H1 (cell line): ENCODE measurements around the gene ABCC4. TPM values are rescaled to one million over a fixed set of nuclear protein-coding genes. Genes with fewer than 3 reads are reported as not detected.
A peak's percentile ranks its signal among the peaks of the same experiment; 100 is the strongest.

Experiments
- CEBPB ChIP-seq: IDR thresholded peaks from 2 replicates; pipeline ENCODE4 v1.6.1; 2012; ENCODE audit warnings: low read depth, low read length
- CREB1 ChIP-seq: IDR thresholded peaks from 2 replicates; pipeline ENCODE4 v1.6.1; 2012; ENCODE audit warnings: inconsistent platforms
- CTBP2 ChIP-seq: IDR thresholded peaks from 2 replicates; pipeline ENCODE4 v1.7.0; 2011; ENCODE audit warnings: borderline replicate concordance, mild to moderate bottlenecking, moderate library complexity, mixed read lengths, low read length; ENCODE audit not compliant: insufficient read depth, insufficient read length
- EP300 ChIP-seq, 2 experiments: IDR thresholded peaks; 1 replicate in 1 of 2; 2 replicates in 1 of 2; pipeline ENCODE4 v1.6.1; 2011 to 2012; ENCODE audit warnings: low read depth in 2 of 2, low read length in 2 of 2, mild to moderate bottlenecking in 2 of 2, borderline replicate concordance in 1 of 2, inconsistent platforms in 1 of 2, moderate library complexity in 1 of 2
- JUN ChIP-seq: IDR thresholded peaks from 2 replicates; pipeline ENCODE4 v1.6.1; 2011; ENCODE audit warnings: low read depth, mild to moderate bottlenecking, improper control_type of control experiment, low read length
- SRF ChIP-seq: IDR thresholded peaks from 2 replicates; pipeline ENCODE4 v1.6.1; 2011; ENCODE audit warnings: mild to moderate bottlenecking, low read depth, low read length, moderate library complexity
- TAF1 ChIP-seq: IDR thresholded peaks from 2 replicates; pipeline ENCODE4 v1.6.1; 2011; ENCODE audit warnings: mild to moderate bottlenecking, low read depth, low read length
- ZNF274 ChIP-seq: IDR thresholded peaks from 2 replicates; pipeline ENCODE4 v1.7.0; 2012; ENCODE audit warnings: low read length, borderline replicate concordance; ENCODE audit errors: extremely low read depth
- polyA plus RNA-seq, 7 experiments: library from polyadenylated mRNA; depleted of rRNA in 3 of 7; stranded (reverse) in 5 of 7; unstranded in 2 of 7; fragments of >200 nt in 5 of 7; fragments of 200-250 nt in 2 of 7; gene quantifications; 1 replicate in 5 of 7; 2 replicates in 1 of 7; 4 replicates in 1 of 7; pipeline versions ENCODE4 v1.2.1 to v1.2.3, GENCODE V29; 2011 to 2013; ENCODE audit warnings: missing spikeins in 2 of 7, mixed read lengths in 2 of 7
- total RNA-seq: library from RNA; stranded (reverse); fragmentation: NEBNext Ultra II Directional; extraction: Animal tissue kit (Norgen Biotek cat#: 25700); gene quantifications from 2 replicates; pipeline ENCODE4 v1.2.1, GENCODE V29; 2021
- TF ChIP-seq, protein P1 (sequence below): IDR thresholded peaks from 2 replicates; pipeline ENCODE4 v1.6.1; 2012; ENCODE audit warnings: inconsistent platforms
- TF ChIP-seq, protein P2 (sequence below): fragments of 300-600 bp; sonication (generic); IDR thresholded peaks from 2 replicates; pipeline ENCODE4 v1.7.1; 2012; ENCODE audit warnings: low read length, moderate library complexity, mild to moderate bottlenecking, inconsistent platforms; ENCODE audit not compliant: insufficient replicate concordance

The ABCC4 gene
- total and polyA plus RNA-seq, 2 of the 8 experiments (the other 6 are each of a cell fraction or from before 2014, with no cell fraction given): 4.0 to 14.1 TPM

DNA sequence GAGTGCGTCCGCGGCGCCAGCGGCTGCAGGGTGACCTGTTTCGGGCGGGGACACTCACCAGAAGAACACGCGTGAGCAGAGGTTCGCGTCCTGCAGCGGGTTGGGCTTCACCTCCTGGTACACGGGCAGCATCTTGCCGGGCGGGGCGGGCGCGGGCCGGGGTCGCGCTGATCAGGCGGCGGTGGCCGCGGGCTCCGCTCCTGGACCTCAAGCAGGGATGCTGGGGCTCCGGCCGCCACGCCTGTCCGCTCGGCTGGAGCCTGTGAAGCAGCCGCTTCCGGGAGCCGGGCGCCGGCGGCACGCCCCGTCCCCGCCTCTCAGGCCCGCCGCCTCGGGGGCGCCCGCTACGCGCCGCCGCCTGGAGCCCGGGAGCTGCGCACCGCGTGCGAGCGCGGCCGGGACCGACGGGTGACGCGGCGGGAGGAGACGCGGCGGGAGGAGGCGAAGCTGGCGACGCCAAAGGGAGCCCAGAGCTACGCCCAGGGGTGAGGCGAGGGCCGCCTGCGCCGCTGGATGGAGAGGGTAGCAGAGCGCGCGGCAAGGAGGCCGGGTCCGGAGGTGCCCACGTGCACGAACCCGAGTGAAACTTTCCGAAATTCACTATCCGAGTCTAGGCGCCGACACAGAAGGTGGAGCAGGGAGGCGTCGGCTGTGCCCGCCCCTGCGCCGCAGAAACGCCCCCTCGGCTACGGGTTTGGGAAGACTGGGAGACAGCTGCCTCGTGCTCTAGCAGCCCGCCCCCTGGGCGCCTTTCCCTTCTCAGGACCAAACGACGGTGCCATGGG is at the start of gene ABCC4 (continued):
- TF ChIP-seq, protein P1, sequence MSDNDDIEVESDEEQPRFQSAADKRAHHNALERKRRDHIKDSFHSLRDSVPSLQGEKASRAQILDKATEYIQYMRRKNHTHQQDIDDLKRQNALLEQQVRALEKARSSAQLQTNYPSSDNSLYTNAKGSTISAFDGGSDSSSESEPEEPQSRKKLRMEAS: peak; percentile 89
- TF ChIP-seq SRF (no peak), ZNF274 (no peak), CREB1 (peak; percentile 66; the same call in 1 of the 2 replicates), CEBPB (no peak), CTBP2 (no peak), TAF1 (no peak), JUN (no peak), EP300 (IDR thresholded peaks at IDR 0.05; ENCODE audit: borderline replicate concordance in 1 of 2, low read depth in 2 of 2, low read length in 2 of 2) (no peak)
- TF ChIP-seq, protein P2, sequence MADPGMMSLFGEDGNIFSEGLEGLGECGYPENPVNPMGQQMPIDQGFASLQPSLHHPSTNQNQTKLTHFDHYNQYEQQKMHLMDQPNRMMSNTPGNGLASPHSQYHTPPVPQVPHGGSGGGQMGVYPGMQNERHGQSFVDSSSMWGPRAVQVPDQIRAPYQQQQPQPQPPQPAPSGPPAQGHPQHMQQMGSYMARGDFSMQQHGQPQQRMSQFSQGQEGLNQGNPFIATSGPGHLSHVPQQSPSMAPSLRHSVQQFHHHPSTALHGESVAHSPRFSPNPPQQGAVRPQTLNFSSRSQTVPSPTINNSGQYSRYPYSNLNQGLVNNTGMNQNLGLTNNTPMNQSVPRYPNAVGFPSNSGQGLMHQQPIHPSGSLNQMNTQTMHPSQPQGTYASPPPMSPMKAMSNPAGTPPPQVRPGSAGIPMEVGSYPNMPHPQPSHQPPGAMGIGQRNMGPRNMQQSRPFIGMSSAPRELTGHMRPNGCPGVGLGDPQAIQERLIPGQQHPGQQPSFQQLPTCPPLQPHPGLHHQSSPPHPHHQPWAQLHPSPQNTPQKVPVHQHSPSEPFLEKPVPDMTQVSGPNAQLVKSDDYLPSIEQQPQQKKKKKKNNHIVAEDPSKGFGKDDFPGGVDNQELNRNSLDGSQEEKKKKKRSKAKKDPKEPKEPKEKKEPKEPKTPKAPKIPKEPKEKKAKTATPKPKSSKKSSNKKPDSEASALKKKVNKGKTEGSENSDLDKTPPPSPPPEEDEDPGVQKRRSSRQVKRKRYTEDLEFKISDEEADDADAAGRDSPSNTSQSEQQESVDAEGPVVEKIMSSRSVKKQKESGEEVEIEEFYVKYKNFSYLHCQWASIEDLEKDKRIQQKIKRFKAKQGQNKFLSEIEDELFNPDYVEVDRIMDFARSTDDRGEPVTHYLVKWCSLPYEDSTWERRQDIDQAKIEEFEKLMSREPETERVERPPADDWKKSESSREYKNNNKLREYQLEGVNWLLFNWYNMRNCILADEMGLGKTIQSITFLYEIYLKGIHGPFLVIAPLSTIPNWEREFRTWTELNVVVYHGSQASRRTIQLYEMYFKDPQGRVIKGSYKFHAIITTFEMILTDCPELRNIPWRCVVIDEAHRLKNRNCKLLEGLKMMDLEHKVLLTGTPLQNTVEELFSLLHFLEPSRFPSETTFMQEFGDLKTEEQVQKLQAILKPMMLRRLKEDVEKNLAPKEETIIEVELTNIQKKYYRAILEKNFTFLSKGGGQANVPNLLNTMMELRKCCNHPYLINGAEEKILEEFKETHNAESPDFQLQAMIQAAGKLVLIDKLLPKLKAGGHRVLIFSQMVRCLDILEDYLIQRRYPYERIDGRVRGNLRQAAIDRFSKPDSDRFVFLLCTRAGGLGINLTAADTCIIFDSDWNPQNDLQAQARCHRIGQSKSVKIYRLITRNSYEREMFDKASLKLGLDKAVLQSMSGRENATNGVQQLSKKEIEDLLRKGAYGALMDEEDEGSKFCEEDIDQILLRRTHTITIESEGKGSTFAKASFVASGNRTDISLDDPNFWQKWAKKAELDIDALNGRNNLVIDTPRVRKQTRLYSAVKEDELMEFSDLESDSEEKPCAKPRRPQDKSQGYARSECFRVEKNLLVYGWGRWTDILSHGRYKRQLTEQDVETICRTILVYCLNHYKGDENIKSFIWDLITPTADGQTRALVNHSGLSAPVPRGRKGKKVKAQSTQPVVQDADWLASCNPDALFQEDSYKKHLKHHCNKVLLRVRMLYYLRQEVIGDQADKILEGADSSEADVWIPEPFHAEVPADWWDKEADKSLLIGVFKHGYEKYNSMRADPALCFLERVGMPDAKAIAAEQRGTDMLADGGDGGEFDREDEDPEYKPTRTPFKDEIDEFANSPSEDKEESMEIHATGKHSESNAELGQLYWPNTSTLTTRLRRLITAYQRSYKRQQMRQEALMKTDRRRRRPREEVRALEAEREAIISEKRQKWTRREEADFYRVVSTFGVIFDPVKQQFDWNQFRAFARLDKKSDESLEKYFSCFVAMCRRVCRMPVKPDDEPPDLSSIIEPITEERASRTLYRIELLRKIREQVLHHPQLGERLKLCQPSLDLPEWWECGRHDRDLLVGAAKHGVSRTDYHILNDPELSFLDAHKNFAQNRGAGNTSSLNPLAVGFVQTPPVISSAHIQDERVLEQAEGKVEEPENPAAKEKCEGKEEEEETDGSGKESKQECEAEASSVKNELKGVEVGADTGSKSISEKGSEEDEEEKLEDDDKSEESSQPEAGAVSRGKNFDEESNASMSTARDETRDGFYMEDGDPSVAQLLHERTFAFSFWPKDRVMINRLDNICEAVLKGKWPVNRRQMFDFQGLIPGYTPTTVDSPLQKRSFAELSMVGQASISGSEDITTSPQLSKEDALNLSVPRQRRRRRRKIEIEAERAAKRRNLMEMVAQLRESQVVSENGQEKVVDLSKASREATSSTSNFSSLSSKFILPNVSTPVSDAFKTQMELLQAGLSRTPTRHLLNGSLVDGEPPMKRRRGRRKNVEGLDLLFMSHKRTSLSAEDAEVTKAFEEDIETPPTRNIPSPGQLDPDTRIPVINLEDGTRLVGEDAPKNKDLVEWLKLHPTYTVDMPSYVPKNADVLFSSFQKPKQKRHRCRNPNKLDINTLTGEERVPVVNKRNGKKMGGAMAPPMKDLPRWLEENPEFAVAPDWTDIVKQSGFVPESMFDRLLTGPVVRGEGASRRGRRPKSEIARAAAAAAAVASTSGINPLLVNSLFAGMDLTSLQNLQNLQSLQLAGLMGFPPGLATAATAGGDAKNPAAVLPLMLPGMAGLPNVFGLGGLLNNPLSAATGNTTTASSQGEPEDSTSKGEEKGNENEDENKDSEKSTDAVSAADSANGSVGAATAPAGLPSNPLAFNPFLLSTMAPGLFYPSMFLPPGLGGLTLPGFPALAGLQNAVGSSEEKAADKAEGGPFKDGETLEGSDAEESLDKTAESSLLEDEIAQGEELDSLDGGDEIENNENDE: no peak
